Transverse colon (tissue), 4 donors: ENCODE results near the gene RASL10A. TPM values are rescaled to one million over a fixed set of nuclear protein-coding genes. Genes with fewer than 3 reads are reported as not detected.

Source experiments
- DNase-seq: peaks from one replicate; pipeline ENCODE4 v3.0.0-alpha.2; 2019
- H3K27ac ChIP-seq, 4 donors: fragments of 200-600 bp; sonication (generic); 2 replicates each; pipeline ENCODE4 v1.5.1; 2016 to 2018; ENCODE audit warnings: inconsistent platforms in 4 of 4
- H3K27me3 ChIP-seq: fragments of 200-600 bp; sonication (generic); 2 replicates; pipeline ENCODE4 v1.5.1; 2017; ENCODE audit warnings: inconsistent platforms
- H3K36me3 ChIP-seq, 4 donors: fragments of 200-600 bp; sonication (generic); 2 replicates each; pipeline ENCODE4 v1.5.1; 2017 to 2019; ENCODE audit warnings: inconsistent platforms in 4 of 4
- H3K4me1 ChIP-seq, 4 donors: fragments of 200-600 bp; sonication (generic); 2 replicates each; pipeline ENCODE4 v1.5.1; 2017 to 2020; ENCODE audit warnings: inconsistent platforms in 4 of 4
- H3K4me3 ChIP-seq, 4 donors: fragments of 200-600 bp; sonication (generic); 1 replicate in 1 of 4; 2 replicates in 3 of 4; pipeline versions ENCODE4 v1.5.1 to v1.6.1; 2017 to 2019; ENCODE audit warnings: inconsistent platforms in 4 of 4
- H3K9me3 ChIP-seq, 2 donors: fragments of 200-600 bp; sonication (generic); 2 replicates each; pipeline ENCODE4 v1.5.1; 2017 to 2019; ENCODE audit warnings: inconsistent platforms in 2 of 2
- EP300 ChIP-seq: sonication (generic); formaldehyde crosslinking; IDR thresholded peaks from one replicate; pipeline ENCODE4 v1.6.1; 2017; ENCODE audit warnings: antibody characterized with exemption, low read depth
- POLR2A ChIP-seq: fragments of 450-650 bp; IDR thresholded peaks from one replicate; pipeline ENCODE4 v1.6.1; 2016; ENCODE audit warnings: antibody characterized with exemption, mild to moderate bottlenecking, moderate library complexity
- POLR2AphosphoS5 ChIP-seq, 3 donors: sonication (generic); formaldehyde crosslinking; IDR thresholded peaks; one replicate each; pipeline ENCODE4 v1.6.1; 2016; ENCODE audit warnings: antibody characterized with exemption in 3 of 3
- WGBS, 2 donors: methylation state at CpG; one replicate each; pipeline ENCODE4 v1.1.5; 2018; ENCODE audit warnings: low coverage in 1 of 2; 5-methylcytosine and 5-hydroxymethylcytosine counted together
- in situ Hi-C, 4 donors: fragments of 200-750 bp; cut with MboI; loops; one replicate each; pipeline versions ENCODE4 v1.15.0 to v1.15.1; 2017; ENCODE audit warnings: low sequenced_read_pairs in 3 of 4, low pct_ligation_motif_present in 1 of 4, low pct_unique_long_range_greater_than_20kb in 1 of 4
- intact Hi-C: fragments of 100-400 bp; cut with DNase I; formaldehyde crosslinking; loops from one replicate; pipeline ENCODE4 v1.15.1; 2023; ENCODE audit warnings: low total_unique reads
- total RNA-seq, 4 donors: library from RNA; depleted of rRNA; stranded (reverse); fragments of >200 nt; gene quantifications; one replicate each; pipeline ENCODE4 v1.1.0, GENCODE V29; 2016
- TF ChIP-seq, protein P1 (sequence below), 5 experiments: fragments of 200-600 bp in 3 of 5; fragments of 450-650 bp in 2 of 5; sonication (generic) in 3 of 5; IDR thresholded peaks; 1 replicate in 2 of 5; 2 replicates in 3 of 5; pipeline ENCODE4 v1.5.1; 2016 to 2017; ENCODE audit warnings: antibody characterized with exemption in 5 of 5, inconsistent platforms in 3 of 5, mild to moderate bottlenecking in 2 of 5, moderate library complexity in 1 of 5

Gene RASL10A
- total RNA-seq, 4 donors from 2014 or later, result 1.2 to 5.0 (median 2.4) TPM; not detected in 1

DNA sequence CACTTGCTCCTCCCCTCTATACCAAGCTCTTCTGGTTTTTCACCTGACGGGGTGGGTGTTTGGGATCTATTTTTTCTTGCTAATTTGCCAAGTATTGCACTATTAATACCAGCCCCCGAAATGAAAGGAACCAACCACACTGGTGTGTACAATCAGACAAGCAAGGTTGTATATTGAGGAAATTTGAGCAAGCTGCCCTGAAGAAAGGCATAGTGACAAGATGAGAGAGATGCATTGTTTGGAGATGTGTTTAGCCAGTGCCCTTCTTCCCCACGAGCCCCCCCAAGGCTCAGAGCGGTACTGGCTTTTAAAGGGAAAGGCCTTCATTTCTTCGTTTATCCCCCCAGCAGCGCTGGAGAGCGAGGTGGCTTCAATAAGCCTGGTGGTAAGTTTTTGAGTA lies 24.3 kb downstream of the RASL10A start:
- DNase-seq, result no peak
- H3K9me3 ChIP-seq, result no peaks in the 10 kb centered on the region
- H3K36me3 ChIP-seq, result peaks cover 0 to 96% (median 44%) of the 10 kb centered on the region in 4 donors
- intact Hi-C loops, result no loop called here
- H3K4me1 ChIP-seq, result peaks cover 0 to 4% (median 0%) of the 10 kb centered on the region in 4 donors
- in situ Hi-C loops, result loop anchor here in 1 of 4 donors (25.0 kb wide), 1 partner anchor 96 kb away; the partner anchor contains the start of gene AP1B1
- no peaks in the 10 kb centered on the region for H3K27me3 ChIP-seq
- TF ChIP-seq, protein P1, sequence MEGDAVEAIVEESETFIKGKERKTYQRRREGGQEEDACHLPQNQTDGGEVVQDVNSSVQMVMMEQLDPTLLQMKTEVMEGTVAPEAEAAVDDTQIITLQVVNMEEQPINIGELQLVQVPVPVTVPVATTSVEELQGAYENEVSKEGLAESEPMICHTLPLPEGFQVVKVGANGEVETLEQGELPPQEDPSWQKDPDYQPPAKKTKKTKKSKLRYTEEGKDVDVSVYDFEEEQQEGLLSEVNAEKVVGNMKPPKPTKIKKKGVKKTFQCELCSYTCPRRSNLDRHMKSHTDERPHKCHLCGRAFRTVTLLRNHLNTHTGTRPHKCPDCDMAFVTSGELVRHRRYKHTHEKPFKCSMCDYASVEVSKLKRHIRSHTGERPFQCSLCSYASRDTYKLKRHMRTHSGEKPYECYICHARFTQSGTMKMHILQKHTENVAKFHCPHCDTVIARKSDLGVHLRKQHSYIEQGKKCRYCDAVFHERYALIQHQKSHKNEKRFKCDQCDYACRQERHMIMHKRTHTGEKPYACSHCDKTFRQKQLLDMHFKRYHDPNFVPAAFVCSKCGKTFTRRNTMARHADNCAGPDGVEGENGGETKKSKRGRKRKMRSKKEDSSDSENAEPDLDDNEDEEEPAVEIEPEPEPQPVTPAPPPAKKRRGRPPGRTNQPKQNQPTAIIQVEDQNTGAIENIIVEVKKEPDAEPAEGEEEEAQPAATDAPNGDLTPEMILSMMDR (IDR thresholded peaks at IDR 0.05), result no peak
- no peak for TF ChIP-seq POLR2A
- no peak for TF ChIP-seq EP300
- TF ChIP-seq POLR2AphosphoS5 (IDR thresholded peaks at IDR 0.05), result no peak
- H3K27ac ChIP-seq, result no peak overlapping the region
- no peak overlapping the region for H3K4me3 ChIP-seq
- WGBS, 2 donors, result 72% methylated on average over 7 of the region's 7 CpGs; no CpG with 5 or more reads in 1 of the 2 donors

DNA sequence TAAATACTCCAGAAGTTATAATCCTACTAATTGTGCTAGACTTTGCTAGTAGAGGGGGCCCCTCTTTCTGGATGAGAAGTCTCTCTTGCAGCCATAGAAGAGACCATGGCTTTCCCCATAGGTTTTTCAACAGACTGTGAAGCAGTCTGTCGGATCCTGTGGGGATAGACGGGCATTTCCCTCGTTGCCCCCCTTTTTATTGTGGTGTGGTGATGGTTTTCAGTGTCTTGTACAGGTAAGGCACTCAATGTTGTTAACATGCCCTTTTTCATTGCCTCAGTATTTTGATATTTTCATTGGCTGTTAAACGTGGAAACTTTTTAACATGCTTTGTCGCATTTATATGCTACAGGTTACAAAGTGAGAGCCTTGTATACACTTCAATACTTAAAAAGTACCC lies 25.4 kb downstream of the RASL10A start:
- Histone ChIP-seq H3K4me3 (no peak overlapping the region), H3K27me3 (no peaks in the 10 kb centered on the region), H3K9me3 (no peaks in the 10 kb centered on the region), H3K4me1 (peaks cover 0 to 4% (median 0%) of the 10 kb centered on the region in 4 donors), H3K36me3 (peaks cover 0 to 96% (median 43%) of the 10 kb centered on the region in 4 donors), H3K27ac (no peak overlapping the region)
- intact Hi-C loops (no loop called here), in situ Hi-C loops (loop anchor here in 1 of 4 donors (25.0 kb wide), 1 partner anchor 97 kb away; the partner anchor contains the start of gene AP1B1)
- 63 to 70% methylated on average over 3 to 5 of the region's 5 CpGs for WGBS, 2 donors
- DNase-seq, result no peak
- TF ChIP-seq POLR2AphosphoS5 (IDR thresholded peaks at IDR 0.05) (no peak), EP300 (no peak)
- TF ChIP-seq, protein P1 (IDR thresholded peaks at IDR 0.05), result no peak

DNA sequence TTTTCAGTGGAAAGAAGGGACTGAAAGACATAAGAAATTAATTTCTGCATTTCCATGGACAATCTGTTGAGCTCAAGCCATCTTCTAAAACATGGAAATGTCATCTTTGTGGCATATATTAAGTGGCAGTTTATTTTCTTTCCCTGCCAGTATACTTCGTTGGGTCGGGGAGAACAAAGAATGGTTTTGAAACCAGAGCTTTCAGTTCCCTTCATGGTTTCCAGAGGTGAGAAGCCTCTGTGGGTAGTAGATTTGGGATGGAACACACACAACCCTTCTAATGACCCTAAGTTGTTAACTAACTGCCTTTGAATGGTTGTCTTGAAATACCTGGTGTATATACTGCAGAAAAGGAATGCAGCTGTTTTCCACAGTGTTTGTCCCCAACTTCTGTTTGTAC lies 26.7 kb downstream of the RASL10A start:
- Histone ChIP-seq H3K27me3 (no peaks in the 10 kb centered on the region), H3K9me3 (no peaks in the 10 kb centered on the region), H3K4me3 (no peak overlapping the region), H3K4me1 (peaks cover 0 to 4% (median 0%) of the 10 kb centered on the region in 4 donors), H3K27ac (no peak overlapping the region), H3K36me3 (peaks cover 0 to 96% (median 41%) of the 10 kb centered on the region in 4 donors)
- no peak for DNase-seq
- WGBS, 2 donors, result 25 to 36% methylated on average over 2 of the region's 2 CpGs
- TF ChIP-seq, protein P1 (IDR thresholded peaks at IDR 0.05), result no peak
- TF ChIP-seq POLR2AphosphoS5 (IDR thresholded peaks at IDR 0.05) (no peak), POLR2A (no peak), EP300 (no peak)
- intact Hi-C loops (no loop called here), in situ Hi-C loops (loop anchor here in 1 of 4 donors (25.0 kb wide), 1 partner anchor 98 kb away; the partner anchor contains the start of gene AP1B1)

DNA sequence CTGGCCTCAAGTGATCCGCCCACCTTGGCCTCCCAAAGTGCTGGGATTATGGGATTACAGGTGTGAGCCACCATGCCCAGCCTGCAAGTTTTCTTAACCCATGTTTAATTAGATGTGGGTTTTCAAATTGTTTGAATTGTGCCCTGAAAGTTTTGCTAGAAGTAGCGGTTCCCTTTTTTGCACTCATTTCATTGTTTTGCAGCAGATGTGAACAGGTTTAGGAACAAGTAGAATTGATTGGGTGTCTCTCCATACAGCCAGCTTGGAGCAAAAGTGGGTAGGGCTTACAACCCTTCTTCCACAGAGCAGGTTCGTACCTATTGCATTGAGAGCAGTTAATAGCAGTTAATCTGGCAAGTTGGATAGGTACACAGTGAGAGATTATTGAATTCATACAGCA lies 31.3 kb downstream of the RASL10A start:
- Histone ChIP-seq H3K9me3 (no peaks in the 10 kb centered on the region), H3K4me3 (no peak overlapping the region), H3K27me3 (no peaks in the 10 kb centered on the region), H3K36me3 (peaks cover 0 to 89% (median 42%) of the 10 kb centered on the region in 4 donors), H3K27ac (no peak overlapping the region), H3K4me1 (no peaks in the 10 kb centered on the region)
- TF ChIP-seq, protein P1 (IDR thresholded peaks at IDR 0.05), result no peak
- TF ChIP-seq EP300, result no peak
- no peak for TF ChIP-seq POLR2AphosphoS5 (IDR thresholded peaks at IDR 0.05)
- no peak for TF ChIP-seq POLR2A
- WGBS, 2 donors, result 90% methylated on average over 3 of the region's 3 CpGs; no CpG with 5 or more reads in 1 of the 2 donors
- intact Hi-C loops, result no loop called here
- DNase-seq, result no peak
- in situ Hi-C loops, result loop anchor here in 1 of 4 donors (25.0 kb wide), 1 partner anchor 103 kb away; the partner anchor contains the start of gene AP1B1
